HFF-Myc (cell line): Measurements from ENCODE around the gene USP31.

Experiments used
- DNase-seq: peaks from one replicate; pipeline ENCODE4 v3.0.0-alpha.2; 2011; ENCODE audit warnings: low read depth; ENCODE audit errors: extremely low read depth
- H3K4me3 ChIP-seq: replicated peaks from 2 replicates; pipeline ENCODE4 v1.5.1; 2011; ENCODE audit warnings: low read depth, mild to moderate bottlenecking, control low read depth, low read length
- CTCF ChIP-seq: IDR thresholded peaks from 2 replicates; pipeline ENCODE4 v1.5.1; 2012; ENCODE audit warnings: mild to moderate bottlenecking, low read depth, low read length, control low read depth; ENCODE audit errors: missing control alignments

The USP31 gene

DNA sequence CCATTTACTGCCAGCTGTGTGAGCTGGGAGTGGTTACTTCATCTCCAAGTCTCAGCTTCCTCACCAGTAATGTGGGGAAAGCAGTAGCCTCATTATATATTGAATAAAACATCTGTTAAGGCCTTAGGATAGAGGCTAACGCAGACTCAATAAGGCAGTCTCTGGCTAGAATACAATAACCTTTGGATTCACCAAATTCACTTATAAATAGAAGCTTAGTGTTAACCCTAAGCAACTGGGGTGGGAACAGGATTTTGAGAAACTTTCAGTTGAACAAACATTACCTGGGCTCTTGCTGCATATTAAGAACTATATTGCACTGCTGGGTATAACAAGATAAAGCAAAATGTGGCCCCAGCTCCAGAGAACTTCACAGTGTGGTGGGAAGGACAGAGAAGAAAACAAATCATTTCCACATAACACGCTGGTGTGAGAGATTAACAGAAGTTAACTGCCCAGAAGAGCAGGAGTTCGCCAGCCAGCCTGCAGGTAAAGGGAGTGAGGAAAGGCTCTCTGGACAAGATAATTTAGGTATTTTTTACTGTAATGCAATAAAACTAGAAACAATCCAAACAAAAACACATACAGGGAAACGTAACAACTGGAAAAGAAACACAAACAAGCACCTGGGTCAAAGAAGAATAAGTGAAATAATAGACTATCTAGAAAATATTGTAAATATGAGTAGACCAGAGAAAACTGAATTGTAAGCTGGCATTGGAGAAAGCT is 57.0 kb downstream of the USP31 start:
- no peak overlapping the region for H3K4me3 ChIP-seq
- no peak for TF ChIP-seq CTCF
- no peak for DNase-seq

GRCh38 chr16:23089111-23089510 is 60.1 kb downstream of the USP31 start:
- TF ChIP-seq CTCF, result no peak
- no peak for DNase-seq
- no peak overlapping the region for H3K4me3 ChIP-seq

- no peak overlapping the region for H3K4me3 ChIP-seq
- no peak for TF ChIP-seq CTCF
- DNase-seq, result no peak
These were observed 61.2 kb downstream of the USP31 start for GRCh38 chr16:23088018-23088417.

- DNase-seq, result no peak
- TF ChIP-seq CTCF, result no peak
- H3K4me3 ChIP-seq, result no peak overlapping the region
These were observed 63.3 kb downstream of the USP31 start for GRCh38 chr16:23085949-23086348.

DNA sequence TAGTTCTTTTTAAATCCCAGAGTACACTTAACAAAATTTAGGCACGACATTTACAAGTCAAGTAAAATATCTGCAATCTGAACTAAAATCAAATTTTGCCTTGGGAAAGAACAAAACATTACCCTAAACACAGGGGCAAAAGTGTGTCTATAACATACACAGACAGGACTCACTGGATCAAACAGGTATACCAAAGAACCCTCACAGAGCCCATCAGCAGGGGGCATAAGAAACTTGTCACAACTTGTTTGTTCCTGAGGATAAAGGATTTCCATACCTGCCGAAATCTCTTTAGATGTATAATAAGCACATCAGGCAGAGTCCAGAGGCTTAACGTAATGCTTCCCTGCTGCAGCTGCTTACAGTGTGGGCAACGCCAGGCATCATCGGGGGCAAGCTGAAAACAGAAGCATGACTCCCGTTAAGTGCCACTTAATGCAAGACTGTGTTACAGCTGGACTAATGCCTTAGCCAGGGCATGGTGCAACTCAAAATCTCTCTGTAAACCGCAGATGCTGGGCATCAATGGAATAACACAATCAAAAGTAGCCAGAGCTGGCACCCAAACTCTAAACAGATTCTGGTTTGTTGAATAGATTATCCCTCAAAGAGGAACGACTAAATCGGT is 67.0 kb downstream of the USP31 start:
- H3K4me3 ChIP-seq, result no peak overlapping the region
- peak; percentile 8 for TF ChIP-seq CTCF
- no peak for DNase-seq

DNA sequence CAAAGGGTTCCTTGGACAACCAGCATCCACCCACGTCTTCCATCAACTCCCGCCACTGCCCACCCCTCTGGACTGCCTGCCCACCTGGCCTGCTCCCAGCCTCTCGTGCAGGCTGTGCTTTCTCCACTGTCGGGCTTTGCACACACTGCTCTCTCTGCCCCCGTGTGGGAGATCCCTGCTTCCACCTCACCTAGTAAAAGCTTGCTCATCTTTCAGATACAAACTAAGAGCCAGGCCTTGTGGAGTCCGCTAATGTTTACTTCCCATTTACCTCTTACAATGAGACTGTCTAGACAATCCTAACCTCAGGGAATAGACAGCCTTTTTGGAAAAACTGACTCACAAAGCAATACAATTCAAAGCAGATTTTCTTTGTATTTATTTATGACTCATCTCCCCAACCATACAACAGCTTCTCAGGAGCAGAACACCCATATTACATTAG is 67.6 kb downstream of the USP31 start:
- H3K4me3 ChIP-seq, result no peak overlapping the region
- peak; percentile 65 for DNase-seq
- TF ChIP-seq CTCF, result peak; percentile 2
